HG03378 (cell line): Measurements from ENCODE around the gene SEPTIN2.
"Not testable (repeated sequence)": the region's sequence is repeated elsewhere in the genome, so short reads cannot be mapped to it uniquely, and the experiment has no call there.

Experiments used
- ATAC-seq: cut with Tn5 transposase; IDR thresholded peaks from one replicate; pipeline ENCODE4 v1.9.1; 2021; ENCODE audit warnings: mild to moderate bottlenecking, moderate library complexity; ENCODE audit not compliant: unreplicated experiment

The SEPTIN2 gene

GRCh38 chr2:241349941-241350340 is 34.2 kb downstream of the SEPTIN2 start:
- no peak for ATAC-seq

GRCh38 chr2:241350530-241350877 is 34.8 kb downstream of the SEPTIN2 start:
- no peak for ATAC-seq

GRCh38 chr2:241350878-241351639 is 35.3 kb downstream of the SEPTIN2 start:
- no peak for ATAC-seq

- ATAC-seq, result no peak
Observed at GRCh38 chr2:241351640-241352031, 35.9 kb downstream of the SEPTIN2 start.

- no peak for ATAC-seq
Observed at GRCh38 chr2:241352227-241352626, 36.5 kb downstream of the SEPTIN2 start.

- ATAC-seq, result no peak
Observed at GRCh38 chr2:241354668-241355658, 39.2 kb downstream of the SEPTIN2 start.

GRCh38 chr2:241355983-241356870 is 40.5 kb downstream of the SEPTIN2 start, which contains the start of gene FARP2:
Gene FARP2, plus strand, starts transcription at chr2:241356285. Its CDS starts 16,823 bp downstream, at chr2:241373108.
- peak; percentile 65 for ATAC-seq

GRCh38 chr2:241356871-241357260 is 41.1 kb downstream of the SEPTIN2 start:
- ATAC-seq, result no peak

- ATAC-seq, result no peak
Observed at GRCh38 chr2:241357531-241357930, 41.8 kb downstream of the SEPTIN2 start.

GRCh38 chr2:241358470-241358869 is 42.7 kb downstream of the SEPTIN2 start:
- ATAC-seq, result peak; percentile 53

- no peak for ATAC-seq
Observed at GRCh38 chr2:241359481-241360045, 43.8 kb downstream of the SEPTIN2 start.

- no peak for ATAC-seq
Observed at GRCh38 chr2:241363426-241363825, 47.7 kb downstream of the SEPTIN2 start.

GRCh38 chr2:241364781-241365180 is 49.1 kb downstream of the SEPTIN2 start:
- ATAC-seq, result no peak

GRCh38 chr2:241366678-241367077 is 51.0 kb downstream of the SEPTIN2 start:
- no peak for ATAC-seq

GRCh38 chr2:241368643-241369042 is 52.9 kb downstream of the SEPTIN2 start:
- ATAC-seq, result no peak

- ATAC-seq, result no peak
Observed at GRCh38 chr2:241372361-241372992, 56.8 kb downstream of the SEPTIN2 start.

- no peak for ATAC-seq
Observed at GRCh38 chr2:241373446-241373845, 57.7 kb downstream of the SEPTIN2 start.

- ATAC-seq, result not testable (repeated sequence)
Observed at GRCh38 chr2:241373906-241374305, 58.2 kb downstream of the SEPTIN2 start.

- ATAC-seq, result no peak
Observed at GRCh38 chr2:241375300-241375699, 59.6 kb downstream of the SEPTIN2 start.

- no peak for ATAC-seq
Observed at GRCh38 chr2:241376808-241377207, 61.1 kb downstream of the SEPTIN2 start.
